Tibial artery (tissue), 4 donors: ENCODE data around the gene TACR1.
"Not testable (repeated sequence)": the region's sequence is repeated elsewhere in the genome, so short reads cannot be mapped to it uniquely, and the experiment has no call there.

Experiments
- DNase-seq, 2 donors: peaks; one replicate each; pipeline ENCODE4 v3.0.0-alpha.2; 2019
- H3K27ac ChIP-seq, 2 donors: fragments of 200-600 bp; sonication (generic) in 1 of 2; 1 replicate in 1 of 2; 2 replicates in 1 of 2; pipeline ENCODE4 v1.5.1; 2018 to 2019; ENCODE audit warnings: mild to moderate bottlenecking in 1 of 2
- H3K27me3 ChIP-seq, 2 donors: fragments of 200-600 bp; sonication (generic) in 1 of 2; one replicate each; pipeline versions ENCODE4 v1.5.1 to v1.6.0; 2016 to 2019
- H3K36me3 ChIP-seq, 3 donors: fragments of 200-600 bp; sonication (generic) in 2 of 3; one replicate each; pipeline ENCODE4 v1.5.1; 2016 to 2019; ENCODE audit warnings: mild to moderate bottlenecking in 2 of 3
- H3K4me1 ChIP-seq, 4 donors: fragments of 200-600 bp; sonication (generic) in 2 of 4; 1 replicate in 3 of 4; 2 replicates in 1 of 4; pipeline ENCODE4 v1.5.1; 2016 to 2019
- H3K4me3 ChIP-seq, 2 donors: fragments of 200-600 bp; sonication (generic) in 1 of 2; 1 replicate in 1 of 2; 2 replicates in 1 of 2; pipeline ENCODE4 v1.5.1; 2018 to 2019; ENCODE audit warnings: mild to moderate bottlenecking in 2 of 2
- H3K9me3 ChIP-seq, 3 donors: fragments of 200-600 bp; sonication (generic) in 1 of 3; one replicate each; pipeline ENCODE4 v1.5.1; 2016 to 2019
- intact Hi-C: fragments of 100-400 bp; cut with DNase I; formaldehyde crosslinking; loops from one replicate; pipeline ENCODE4 v1.15.0; 2023; ENCODE audit warnings: low total_unique reads
- TF ChIP-seq, protein P1 (sequence below), 2 experiments: fragments of 200-600 bp in 1 of 2; fragments of 450-650 bp in 1 of 2; IDR thresholded peaks; one replicate each; pipeline ENCODE4 v1.5.1; 2017 to 2019; ENCODE audit warnings: antibody characterized with exemption in 2 of 2, mild to moderate bottlenecking in 1 of 2, moderate library complexity in 1 of 2

TACR1 gene

GRCh38 chr2:75175456-75175855 is 23.9 kb downstream of the TACR1 start:
- Histone ChIP-seq H3K27me3 (no peaks in the 10 kb centered on the region), H3K4me3 (no peak overlapping the region), H3K9me3 (no peaks in the 10 kb centered on the region), H3K36me3 (no peaks in the 10 kb centered on the region), H3K4me1 (no peaks in the 10 kb centered on the region), H3K27ac (no peak overlapping the region)
- TF ChIP-seq, protein P1, sequence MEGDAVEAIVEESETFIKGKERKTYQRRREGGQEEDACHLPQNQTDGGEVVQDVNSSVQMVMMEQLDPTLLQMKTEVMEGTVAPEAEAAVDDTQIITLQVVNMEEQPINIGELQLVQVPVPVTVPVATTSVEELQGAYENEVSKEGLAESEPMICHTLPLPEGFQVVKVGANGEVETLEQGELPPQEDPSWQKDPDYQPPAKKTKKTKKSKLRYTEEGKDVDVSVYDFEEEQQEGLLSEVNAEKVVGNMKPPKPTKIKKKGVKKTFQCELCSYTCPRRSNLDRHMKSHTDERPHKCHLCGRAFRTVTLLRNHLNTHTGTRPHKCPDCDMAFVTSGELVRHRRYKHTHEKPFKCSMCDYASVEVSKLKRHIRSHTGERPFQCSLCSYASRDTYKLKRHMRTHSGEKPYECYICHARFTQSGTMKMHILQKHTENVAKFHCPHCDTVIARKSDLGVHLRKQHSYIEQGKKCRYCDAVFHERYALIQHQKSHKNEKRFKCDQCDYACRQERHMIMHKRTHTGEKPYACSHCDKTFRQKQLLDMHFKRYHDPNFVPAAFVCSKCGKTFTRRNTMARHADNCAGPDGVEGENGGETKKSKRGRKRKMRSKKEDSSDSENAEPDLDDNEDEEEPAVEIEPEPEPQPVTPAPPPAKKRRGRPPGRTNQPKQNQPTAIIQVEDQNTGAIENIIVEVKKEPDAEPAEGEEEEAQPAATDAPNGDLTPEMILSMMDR (IDR thresholded peaks at IDR 0.05): no peak
- no peak for DNase-seq
- intact Hi-C loops: no loop called here

DNA sequence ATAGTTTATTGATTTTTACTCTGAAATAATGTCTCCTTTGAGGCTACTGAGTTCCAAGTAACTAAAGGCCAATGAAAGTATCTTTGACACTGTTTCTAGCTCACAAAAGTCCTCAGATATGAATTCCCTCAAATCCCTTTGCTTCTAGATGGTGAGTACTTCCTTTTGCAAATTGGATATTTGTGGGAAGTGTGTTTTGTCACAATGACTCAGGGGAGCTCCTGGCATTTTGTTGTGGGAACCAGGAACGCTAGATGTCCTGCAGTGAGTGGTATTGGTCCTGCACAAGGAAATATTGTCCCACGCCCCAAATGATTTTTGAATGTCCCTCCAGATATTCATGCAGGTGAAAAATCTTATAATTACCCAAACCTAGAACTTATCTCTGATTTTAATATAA is 24.3 kb downstream of the TACR1 start:
- TF ChIP-seq, protein P1 (IDR thresholded peaks at IDR 0.05): no peak
- H3K27ac ChIP-seq: no peak overlapping the region
- no peaks in the 10 kb centered on the region for H3K36me3 ChIP-seq
- no peaks in the 10 kb centered on the region for H3K9me3 ChIP-seq
- no peaks in the 10 kb centered on the region for H3K4me1 ChIP-seq
- no peak overlapping the region for H3K4me3 ChIP-seq
- no peak for DNase-seq
- H3K27me3 ChIP-seq: no peaks in the 10 kb centered on the region
- intact Hi-C loops: no loop called here

DNA sequence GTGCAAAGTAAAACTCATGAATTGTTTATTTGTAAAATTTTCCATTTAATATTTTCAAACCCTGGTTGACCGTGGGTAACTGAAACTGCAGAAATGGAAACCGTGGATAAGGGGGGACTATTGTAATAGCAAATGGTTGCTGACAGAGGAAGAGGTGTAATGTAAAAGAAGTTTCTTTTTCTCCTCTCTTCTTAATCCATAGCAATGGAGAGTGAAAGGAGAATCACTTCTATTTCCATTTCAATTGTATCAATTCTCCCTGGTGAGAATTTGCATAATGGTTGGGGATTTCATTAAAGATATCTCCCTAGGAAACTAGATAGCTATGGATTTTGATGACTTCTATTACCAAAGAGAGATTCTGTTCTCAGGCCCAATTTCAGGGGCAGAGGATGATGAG is 24.8 kb downstream of the TACR1 start:
- H3K27me3 ChIP-seq: no peaks in the 10 kb centered on the region
- H3K4me3 ChIP-seq: no peak overlapping the region
- no peak for DNase-seq
- H3K4me1 ChIP-seq: no peaks in the 10 kb centered on the region
- no peaks in the 10 kb centered on the region for H3K36me3 ChIP-seq
- intact Hi-C loops: no loop called here
- no peak overlapping the region for H3K27ac ChIP-seq
- H3K9me3 ChIP-seq: no peaks in the 10 kb centered on the region
- TF ChIP-seq, protein P1 (IDR thresholded peaks at IDR 0.05): no peak

- TF ChIP-seq, protein P1 (IDR thresholded peaks at IDR 0.05): no peak
- intact Hi-C loops: no loop called here
- no peaks in the 10 kb centered on the region for H3K9me3 ChIP-seq
These were observed 25.6 kb downstream of the TACR1 start for GRCh38 chr2:75173740-75174139.

GRCh38 chr2:75171423-75171822 is 27.9 kb downstream of the TACR1 start:
- H3K27me3 ChIP-seq, H3K27ac ChIP-seq, H3K36me3 ChIP-seq, H3K4me3 ChIP-seq, H3K4me1 ChIP-seq, H3K9me3 ChIP-seq, DNase-seq, intact Hi-C loops: not testable (repeated sequence)

More at GRCh38 chr2:75173740-75174139, 25.6 kb downstream of the TACR1 start:
- no peaks in the 10 kb centered on the region for H3K36me3 ChIP-seq
- H3K4me3 ChIP-seq: no peak overlapping the region
- H3K27ac ChIP-seq: no peak overlapping the region
- DNase-seq: no peak
- no peaks in the 10 kb centered on the region for H3K27me3 ChIP-seq
- H3K4me1 ChIP-seq: no peaks in the 10 kb centered on the region

DNA sequence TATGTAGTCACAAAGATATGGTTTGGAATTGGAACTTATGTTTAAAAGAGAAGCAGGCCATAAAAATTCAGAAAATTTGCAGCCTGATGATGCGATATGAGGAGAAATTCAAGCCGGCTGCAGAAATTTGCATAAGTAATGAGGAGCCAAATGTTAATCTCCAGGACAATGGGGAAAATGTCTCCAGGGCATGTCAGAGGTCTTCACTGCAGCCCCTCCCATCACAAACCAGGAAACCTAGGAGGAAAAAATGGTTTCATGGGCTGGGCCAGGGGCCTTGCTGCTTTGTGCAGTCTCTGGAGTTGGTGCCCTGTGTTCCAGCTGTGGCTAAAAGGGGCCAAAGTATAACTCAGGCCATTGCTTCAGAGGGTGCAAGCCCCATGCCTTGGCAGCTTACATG is 28.4 kb downstream of the TACR1 start:
- no peak overlapping the region for H3K27ac ChIP-seq
- no peak overlapping the region for H3K4me3 ChIP-seq
- H3K4me1 ChIP-seq: no peaks in the 10 kb centered on the region
- TF ChIP-seq, protein P1 (IDR thresholded peaks at IDR 0.05): no peak
- H3K36me3 ChIP-seq: no peaks in the 10 kb centered on the region
- no peaks in the 10 kb centered on the region for H3K27me3 ChIP-seq
- no peaks in the 10 kb centered on the region for H3K9me3 ChIP-seq
- intact Hi-C loops: no loop called here
- no peak for DNase-seq
